Measurements from ENCODE around the gene HNF1B. TPM values are rescaled to one million over a fixed set of nuclear protein-coding genes. Genes with fewer than 3 reads are reported as not detected.

Gene HNF1B
- total and polyA plus RNA-seq, 2 donors (not counting 3 experiments of a cell fraction or from before 2014, with no cell fraction given): not detected

DNA sequence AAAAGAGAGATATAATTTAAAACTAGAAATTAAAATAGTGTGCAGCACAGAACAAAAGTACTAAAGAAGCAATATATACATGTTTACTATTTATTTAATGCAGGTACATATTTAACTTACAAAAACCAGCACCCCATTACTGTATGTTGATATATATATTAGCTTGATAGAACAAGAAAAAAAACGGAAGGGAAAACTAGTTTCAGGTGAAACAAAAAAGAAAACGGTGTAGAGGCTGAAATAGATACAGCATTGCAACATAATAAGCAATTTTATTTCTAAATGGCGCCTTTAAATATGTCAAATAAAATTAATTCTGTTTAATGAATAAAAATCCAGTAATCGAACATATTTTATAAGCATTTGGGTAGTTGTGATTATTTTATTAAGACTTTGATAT, 3.9 kb downstream of the HNF1B start:
- Histone ChIP-seq H4K20me1 (replicated peaks; ENCODE audit: control insufficient read depth, extremely low read depth, insufficient read depth, low read length) (no peaks in the 10 kb centered on the region), H3K9me3 (replicated peaks; ENCODE audit: control insufficient read depth, insufficient read depth, low read length) (no peaks in the 10 kb centered on the region), H3K27ac (ENCODE audit: insufficient read depth, low read depth, low read length) (no peak overlapping the region), H3K4me2 (ENCODE audit: insufficient read depth, low read length) (no peak overlapping the region), H3K79me2 (ENCODE audit: control insufficient read depth, insufficient read depth, low read length) (no peaks in the 10 kb centered on the region), H3K4me3 (replicated peaks in 1 of 3; ENCODE audit: insufficient read depth in 1 of 3, low read depth in 1 of 3, low read length in 3 of 3) (no peak overlapping the region), H3K4me1 (ENCODE audit: control insufficient read depth, extremely low read depth, insufficient read depth, low read length) (peaks cover 5% of the 10 kb centered on the region), H2AFZ (ENCODE audit: low read depth, low read length) (no peak overlapping the region), H3K36me3 (ENCODE audit: control insufficient read depth in 2 of 2, extremely low read depth in 1 of 2, insufficient read depth in 2 of 2, low read length in 2 of 2) (no peaks in the 10 kb centered on the region), H3K9ac (replicated peaks; ENCODE audit: extremely low read depth, insufficient read depth, low read length) (no peak overlapping the region), H3K27me3 (ENCODE audit: control insufficient read depth in 2 of 2, insufficient read depth in 2 of 2, low read length in 2 of 2) (peaks cover 64 to 78% of the 10 kb centered on the region in 2 experiments), H3K9me1 (replicated peaks; ENCODE audit: control insufficient read depth, extremely low read depth, insufficient read depth, low read length) (no peaks in the 10 kb centered on the region)
- POLR2A ChIA-PET: no interaction called here
- no TSS peak for BruUV-seq (replicated peaks)
- intact Hi-C loops (cut with micrococcal nuclease) (no loop called here), dilution Hi-C loops (cut with MboI; ENCODE audit: extremely low pct_ligation_motif_present, low sequenced_read_pairs) (no loop called here)
- FAIRE-seq (no peak), DNase-seq (ENCODE audit: low read depth, low spot score) (peak; percentile 11)
- CTCF ChIA-PET: no interaction called here
- TF ChIP-seq JUN (IDR thresholded peaks at IDR 0.05; ENCODE audit: borderline replicate concordance, insufficient read depth, insufficient read length, low read depth): no peak
- TF ChIP-seq MYC (IDR thresholded peaks at IDR 0.05; ENCODE audit: low read depth, low read length): no peak
- no peak for TF ChIP-seq MAX (IDR thresholded peaks at IDR 0.05; ENCODE audit: insufficient read depth, insufficient read length)
- TF ChIP-seq GATA2 (IDR thresholded peaks at IDR 0.05; ENCODE audit: insufficient read depth, insufficient read length, low read depth, low read length): no peak
- no peak for TF ChIP-seq FOS (IDR thresholded peaks at IDR 0.05; ENCODE audit: borderline replicate concordance, insufficient read depth, low read length)
- TF ChIP-seq POLR2A (IDR thresholded peaks at IDR 0.05; ENCODE audit: low read depth, low read length): no peak
- no peak for TF ChIP-seq POLR2AphosphoS5 (IDR thresholded peaks at IDR 0.05; ENCODE audit: insufficient read depth, low read depth, low read length)
- no peak for TF ChIP-seq EZH2 (IDR thresholded peaks at IDR 0.05; ENCODE audit: borderline replicate concordance, low read depth, low read length, severe bottlenecking)
- TF ChIP-seq, protein P1, sequence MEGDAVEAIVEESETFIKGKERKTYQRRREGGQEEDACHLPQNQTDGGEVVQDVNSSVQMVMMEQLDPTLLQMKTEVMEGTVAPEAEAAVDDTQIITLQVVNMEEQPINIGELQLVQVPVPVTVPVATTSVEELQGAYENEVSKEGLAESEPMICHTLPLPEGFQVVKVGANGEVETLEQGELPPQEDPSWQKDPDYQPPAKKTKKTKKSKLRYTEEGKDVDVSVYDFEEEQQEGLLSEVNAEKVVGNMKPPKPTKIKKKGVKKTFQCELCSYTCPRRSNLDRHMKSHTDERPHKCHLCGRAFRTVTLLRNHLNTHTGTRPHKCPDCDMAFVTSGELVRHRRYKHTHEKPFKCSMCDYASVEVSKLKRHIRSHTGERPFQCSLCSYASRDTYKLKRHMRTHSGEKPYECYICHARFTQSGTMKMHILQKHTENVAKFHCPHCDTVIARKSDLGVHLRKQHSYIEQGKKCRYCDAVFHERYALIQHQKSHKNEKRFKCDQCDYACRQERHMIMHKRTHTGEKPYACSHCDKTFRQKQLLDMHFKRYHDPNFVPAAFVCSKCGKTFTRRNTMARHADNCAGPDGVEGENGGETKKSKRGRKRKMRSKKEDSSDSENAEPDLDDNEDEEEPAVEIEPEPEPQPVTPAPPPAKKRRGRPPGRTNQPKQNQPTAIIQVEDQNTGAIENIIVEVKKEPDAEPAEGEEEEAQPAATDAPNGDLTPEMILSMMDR (IDR thresholded peaks at IDR 0.05; ENCODE audit: extremely low read depth in 1 of 2, insufficient read depth in 1 of 2, low read depth in 1 of 2, low read length in 2 of 2): no peak

Data from endothelial cell of umbilical vein (primary cell).